Activated CD4-positive, alpha-beta memory T cell treated with anti-CD3 and anti-CD28 coated beads, Interleukin-2, amount 10 ng/mL, durations not matched to agents 7 days and 5 days (primary cell): Measurements from ENCODE around the gene NAA30. TPM values are rescaled to one million over a fixed set of nuclear protein-coding genes. Genes with fewer than 3 reads are reported as not detected.

Experiments used
- CTCF ChIA-PET: fragments of 350-600 bp; sonication (Branson Sonifier 250); formaldehyde crosslinking; loops from one replicate; lab custom pipeline; 2021; ENCODE audit warnings: antibody characterized with exemption, inconsistent platforms; lab: Charles Lee
- POLR2A ChIA-PET: fragments of 350-600 bp; sonication (Branson Sonifier 250); formaldehyde crosslinking; loops from one replicate; lab custom pipeline; 2021; ENCODE audit warnings: antibody characterized with exemption; lab: Charles Lee
- DNase-seq: peaks from one replicate; pipeline ENCODE4 v3.0.0-alpha.2; 2020
- H3K27ac Mint-ChIP-seq: one replicate; pipeline ENCODE4 v1.8.0; 2021; ENCODE audit warnings: mild to moderate bottlenecking, mixed read lengths
- H3K27me3 Mint-ChIP-seq: one replicate; pipeline ENCODE4 v1.8.0; 2021; ENCODE audit warnings: mixed read lengths
- H3K36me3 Mint-ChIP-seq: one replicate; pipeline ENCODE4 v1.8.0; 2021; ENCODE audit warnings: low read depth, mixed read lengths
- H3K4me1 Mint-ChIP-seq: one replicate; pipeline ENCODE4 v1.8.0; 2021; ENCODE audit warnings: mixed read lengths
- H3K4me3 Mint-ChIP-seq: one replicate; pipeline ENCODE4 v1.8.0; 2021; ENCODE audit warnings: mild to moderate bottlenecking, mixed read lengths
- H3K9me3 Mint-ChIP-seq: one replicate; pipeline ENCODE4 v1.8.0; 2021; ENCODE audit warnings: mixed read lengths
- total RNA-seq, 2 experiments: library from RNA; stranded (reverse); gene quantifications; one replicate each; pipeline ENCODE4 v1.2.3, GENCODE V29; 2021

NAA30 gene
- total RNA-seq, 2 experiments from 2014 or later, result 18.8 to 21.1 TPM

DNA sequence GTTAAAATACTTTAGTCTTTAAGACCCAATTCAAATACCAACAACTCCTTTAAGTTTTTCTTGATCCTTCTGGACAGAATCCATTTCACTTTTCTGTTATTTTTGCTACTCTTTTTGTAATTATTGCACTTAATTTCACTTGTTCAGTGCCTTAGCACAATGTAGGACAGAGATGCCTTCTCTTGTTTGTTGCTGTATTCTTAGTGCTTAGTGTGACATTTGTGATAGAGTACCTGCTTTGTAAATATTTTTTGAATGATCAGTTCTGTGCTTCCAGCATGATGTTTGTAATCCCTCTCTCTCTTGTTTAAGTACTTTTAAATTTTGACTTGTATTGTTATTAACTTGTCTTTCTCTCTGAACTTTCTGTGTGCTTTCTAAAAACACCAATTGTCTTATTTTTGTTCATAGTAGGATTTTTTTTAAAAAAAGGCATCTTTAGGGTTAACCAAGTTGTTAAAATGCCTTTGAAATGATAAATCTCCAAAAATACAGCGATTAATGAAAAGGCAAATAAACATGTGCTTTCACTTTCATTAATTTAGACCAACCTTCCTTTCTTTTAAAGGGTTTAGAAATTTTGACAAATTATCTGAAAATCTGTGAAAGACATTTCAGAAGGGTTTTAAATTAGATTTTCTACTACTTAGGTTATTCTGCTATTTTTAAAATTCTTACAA is 11.9 kb downstream of the NAA30 start:
- DNase-seq, result no peak
- peaks cover 25% of the 10 kb centered on the region for H3K4me1 Mint-ChIP-seq
- CTCF ChIA-PET, result interaction anchor here (1.2 kb wide), 1 partner anchor 13 kb away, joined by 5 read pairs; the partner anchor contains the start of gene NAA30
- H3K36me3 Mint-ChIP-seq, result peaks cover 50% of the 10 kb centered on the region
- POLR2A ChIA-PET, result interaction anchor here (4.9 kb wide), 1 partner anchor 12 kb away, joined by 47 read pairs; the partner anchor contains the start of gene NAA30
- peak overlapping the region; percentile 64 for H3K4me3 Mint-ChIP-seq
- H3K9me3 Mint-ChIP-seq, result no peaks in the 10 kb centered on the region
- H3K27ac Mint-ChIP-seq, result peak overlapping the region; percentile 44
- H3K27me3 Mint-ChIP-seq, result no peaks in the 10 kb centered on the region

DNA sequence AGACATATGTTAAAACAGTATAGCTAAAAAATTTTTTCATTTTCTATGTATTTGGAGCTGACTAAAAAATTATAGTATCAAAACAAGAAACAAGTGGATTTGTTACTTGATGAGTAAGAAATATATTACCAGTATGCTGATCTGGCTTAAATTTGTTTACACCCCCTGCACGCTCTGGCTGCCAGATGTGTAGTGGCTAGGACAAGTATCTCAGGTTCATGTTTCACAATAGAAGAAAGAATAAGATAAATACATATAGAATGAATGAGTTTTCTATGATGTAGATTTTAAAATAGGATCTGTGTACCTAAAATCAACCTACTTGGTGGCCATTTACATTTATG is 13.1 kb downstream of the NAA30 start:
- CTCF ChIA-PET, result interaction anchor here (0.6 kb wide), 1 partner anchor 704 kb away, joined by 4 read pairs; no protein-coding TSS in a partner anchor
- DNase-seq, result no peak

DNA sequence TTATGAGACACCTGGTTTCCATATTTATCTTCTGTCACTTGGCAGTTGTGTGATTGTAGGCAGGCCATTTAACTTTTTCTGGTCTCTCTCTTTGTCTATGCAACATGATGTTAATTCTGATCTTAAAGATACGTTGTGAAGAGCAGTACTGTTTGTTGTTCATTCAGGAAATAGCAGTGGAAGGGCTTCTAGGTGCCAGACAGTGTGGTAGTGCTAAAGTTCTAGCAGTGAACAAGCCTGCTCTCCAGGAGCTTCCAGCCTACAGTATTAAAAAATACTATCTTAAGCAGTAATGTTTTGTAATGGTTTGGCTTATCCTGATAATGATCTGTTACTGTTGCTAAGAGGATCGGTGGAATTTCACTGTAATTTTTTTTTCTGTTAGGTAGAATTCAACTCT is 15.2 kb downstream of the NAA30 start:
- Mint-ChIP-seq H3K27ac (no peak overlapping the region), H3K4me3 (no peak overlapping the region), H3K4me1 (peaks cover 22% of the 10 kb centered on the region), H3K27me3 (no peaks in the 10 kb centered on the region), H3K36me3 (peaks cover 64% of the 10 kb centered on the region), H3K9me3 (no peaks in the 10 kb centered on the region)
- no peak for DNase-seq
- POLR2A ChIA-PET, result interaction anchor here (1.4 kb wide), 1 partner anchor 137 kb away, joined by 3 read pairs; the partner anchor contains the start of genes AP5M1 and EXOC5
- CTCF ChIA-PET, result no interaction called here

More for the DNA sequence above, 13.1 kb downstream of the NAA30 start:
- no peak overlapping the region for H3K27ac Mint-ChIP-seq
- peaks cover 25% of the 10 kb centered on the region for H3K4me1 Mint-ChIP-seq
- POLR2A ChIA-PET, result interaction anchor here (4.9 kb wide), 1 partner anchor 13 kb away, joined by 47 read pairs; the partner anchor contains the start of gene NAA30
- no peak overlapping the region for H3K4me3 Mint-ChIP-seq
- no peaks in the 10 kb centered on the region for H3K27me3 Mint-ChIP-seq
- H3K9me3 Mint-ChIP-seq, result no peaks in the 10 kb centered on the region
- peaks cover 61% of the 10 kb centered on the region for H3K36me3 Mint-ChIP-seq

DNA sequence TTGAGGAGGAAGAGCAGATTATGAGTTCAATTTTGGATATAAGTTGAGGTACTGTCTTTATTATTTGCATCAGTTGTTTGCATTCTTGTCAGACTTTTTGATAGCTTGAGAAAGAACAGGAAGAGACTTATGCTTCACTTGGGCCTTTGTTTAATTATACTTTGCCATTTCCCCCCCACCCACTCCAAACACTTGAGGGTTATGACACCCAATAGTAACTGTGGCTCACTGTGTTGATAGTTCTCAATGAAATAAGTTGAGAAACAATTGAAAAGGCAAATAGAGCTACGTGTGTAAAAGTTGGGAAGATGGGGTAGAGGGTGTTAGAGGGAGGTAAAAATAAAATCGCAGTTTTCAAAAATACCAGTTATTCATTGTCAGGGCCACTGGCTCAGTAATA is 17.7 kb downstream of the NAA30 start:
- ChIA-PET POLR2A (interaction anchor here (2.4 kb wide), 1 partner anchor 18 kb away, joined by 8 read pairs; the partner anchor contains the start of gene NAA30), CTCF (interaction anchor here (0.9 kb wide), 1 partner anchor 8 kb away, joined by 4 read pairs; no protein-coding TSS in a partner anchor)
- Mint-ChIP-seq H3K9me3 (no peaks in the 10 kb centered on the region), H3K27me3 (no peaks in the 10 kb centered on the region), H3K27ac (no peak overlapping the region), H3K4me1 (peaks cover 10% of the 10 kb centered on the region), H3K4me3 (no peak overlapping the region), H3K36me3 (peaks cover 55% of the 10 kb centered on the region)
- no peak for DNase-seq

DNA sequence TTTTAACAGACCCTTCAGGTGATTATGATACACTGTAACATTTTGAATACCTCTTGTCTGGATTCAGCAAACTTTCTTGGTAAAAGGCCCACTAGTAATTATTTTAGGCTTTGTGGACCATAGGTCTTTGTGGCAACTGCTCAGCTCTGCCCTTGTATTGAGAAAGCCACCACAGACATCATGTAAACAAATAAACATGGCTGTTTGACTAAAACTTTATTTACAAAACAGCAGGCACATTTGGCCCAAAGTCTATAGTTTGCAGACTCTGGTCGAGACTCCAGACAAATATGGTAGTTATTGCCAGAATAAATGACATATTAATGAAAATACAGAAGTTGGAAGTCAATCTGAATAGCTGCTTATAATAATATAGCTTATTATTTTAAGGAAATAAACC is 18.2 kb downstream of the NAA30 start:
- peaks cover 53% of the 10 kb centered on the region for H3K36me3 Mint-ChIP-seq
- H3K9me3 Mint-ChIP-seq, result no peaks in the 10 kb centered on the region

DNA sequence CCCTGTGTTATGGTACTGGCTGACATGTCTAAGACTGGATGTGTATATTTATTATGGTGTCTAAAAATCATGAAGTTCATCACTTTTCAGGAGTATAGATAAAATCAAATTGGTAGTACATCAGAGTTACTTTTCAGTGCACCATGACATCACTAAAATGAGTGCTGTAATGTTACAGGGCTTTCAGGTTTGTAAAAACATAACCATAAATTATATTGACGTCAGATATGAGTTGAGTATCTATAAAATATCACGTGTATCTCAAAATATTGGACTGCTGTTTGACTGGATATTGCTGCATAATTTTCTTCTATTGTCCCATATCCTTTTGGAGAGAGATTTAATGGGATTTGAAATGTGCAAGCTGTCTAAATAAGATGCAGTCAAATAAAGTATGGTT is 22.0 kb downstream of the NAA30 start:
- ChIA-PET CTCF (no interaction called here), POLR2A (interaction anchor here (1.5 kb wide), 1 partner anchor 23 kb away, joined by 3 read pairs; no protein-coding TSS in a partner anchor)
- H3K27me3 Mint-ChIP-seq, result no peaks in the 10 kb centered on the region
- peaks cover 32% of the 10 kb centered on the region for H3K36me3 Mint-ChIP-seq
- no peaks in the 10 kb centered on the region for H3K9me3 Mint-ChIP-seq
- H3K4me3 Mint-ChIP-seq, result no peak overlapping the region
- H3K4me1 Mint-ChIP-seq, result peaks cover 2% of the 10 kb centered on the region
- no peak overlapping the region for H3K27ac Mint-ChIP-seq
- DNase-seq, result no peak

More for the DNA sequence above, 18.2 kb downstream of the NAA30 start:
- Mint-ChIP-seq H3K4me1 (peaks cover 7% of the 10 kb centered on the region), H3K27ac (no peak overlapping the region), H3K27me3 (no peaks in the 10 kb centered on the region), H3K4me3 (no peak overlapping the region)
- POLR2A ChIA-PET, result interaction anchor here (2.4 kb wide), 1 partner anchor 19 kb away, joined by 8 read pairs; the partner anchor contains the start of gene NAA30
- no peak for DNase-seq
- CTCF ChIA-PET, result interaction anchor here (0.9 kb wide), 1 partner anchor 8 kb away, joined by 4 read pairs; no protein-coding TSS in a partner anchor

DNA sequence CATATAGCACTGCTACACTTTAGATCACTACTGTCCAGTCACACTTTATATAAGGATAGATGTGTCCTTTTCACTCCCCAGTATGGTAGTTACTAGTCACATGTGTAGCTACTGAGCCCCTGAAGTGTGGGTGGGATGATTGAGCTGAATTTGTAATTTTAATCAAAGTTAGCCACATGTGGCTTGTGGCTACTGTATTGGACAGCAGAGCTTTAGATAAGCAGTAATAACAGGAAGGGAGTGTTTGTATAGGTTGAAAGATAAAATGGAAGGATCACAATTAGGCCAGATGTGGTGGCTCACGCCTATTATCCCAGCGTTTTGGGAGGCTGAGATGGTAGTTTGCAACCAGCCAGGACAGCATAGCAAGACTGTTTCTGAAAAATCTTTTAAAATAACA is 23.5 kb downstream of the NAA30 start:
- Mint-ChIP-seq H3K27ac (no peak overlapping the region), H3K9me3 (no peaks in the 10 kb centered on the region), H3K4me3 (no peak overlapping the region), H3K27me3 (no peaks in the 10 kb centered on the region), H3K4me1 (peaks cover 2% of the 10 kb centered on the region), H3K36me3 (peaks cover 20% of the 10 kb centered on the region)
- CTCF ChIA-PET, result no interaction called here
- POLR2A ChIA-PET, result no interaction called here
- no peak for DNase-seq

DNA sequence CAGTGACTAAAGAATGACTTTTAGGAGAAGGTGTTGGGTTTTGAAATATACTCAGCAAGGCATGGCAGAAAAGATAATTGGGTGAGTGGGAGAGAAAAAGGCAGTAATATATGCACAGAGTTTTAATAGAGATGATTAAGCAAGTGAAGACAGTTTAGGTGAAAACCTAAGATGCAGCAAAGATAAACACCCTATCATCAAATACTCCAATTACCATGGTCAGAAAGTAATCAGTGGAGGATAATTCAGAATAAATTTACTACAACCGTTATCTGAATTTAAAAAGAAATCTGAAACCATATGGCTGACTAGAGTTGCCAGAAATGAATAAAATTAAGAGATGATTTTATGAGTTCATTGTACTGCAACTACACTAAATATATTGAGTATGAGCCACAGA is 26.8 kb downstream of the NAA30 start:
- Mint-ChIP-seq H3K4me1 (peaks cover under 1% of the 10 kb centered on the region), H3K27ac (no peak overlapping the region), H3K36me3 (peaks cover 1% of the 10 kb centered on the region), H3K9me3 (no peaks in the 10 kb centered on the region), H3K4me3 (no peak overlapping the region), H3K27me3 (no peaks in the 10 kb centered on the region)
- ChIA-PET POLR2A (no interaction called here), CTCF (no interaction called here)
- DNase-seq, result no peak

DNA sequence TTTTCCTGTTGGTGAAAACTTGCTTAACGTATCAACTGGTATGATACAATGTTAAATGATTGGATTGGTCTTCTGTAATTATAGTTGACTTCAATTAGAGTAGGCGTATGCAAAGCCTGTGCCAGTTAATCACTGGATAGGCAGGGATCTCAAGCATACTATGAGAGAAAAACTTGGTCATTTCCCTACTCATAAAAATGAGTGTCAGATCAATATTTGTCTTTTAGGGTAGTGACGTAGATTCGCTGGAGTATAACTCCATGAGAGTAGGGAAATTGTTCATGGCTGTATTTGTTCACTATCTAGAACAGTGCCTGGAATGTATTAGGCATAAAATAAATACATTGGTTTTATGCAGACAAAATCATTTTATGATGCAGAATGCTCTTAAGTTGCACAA is 28.6 kb downstream of the NAA30 start:
- CTCF ChIA-PET, result no interaction called here

DNA sequence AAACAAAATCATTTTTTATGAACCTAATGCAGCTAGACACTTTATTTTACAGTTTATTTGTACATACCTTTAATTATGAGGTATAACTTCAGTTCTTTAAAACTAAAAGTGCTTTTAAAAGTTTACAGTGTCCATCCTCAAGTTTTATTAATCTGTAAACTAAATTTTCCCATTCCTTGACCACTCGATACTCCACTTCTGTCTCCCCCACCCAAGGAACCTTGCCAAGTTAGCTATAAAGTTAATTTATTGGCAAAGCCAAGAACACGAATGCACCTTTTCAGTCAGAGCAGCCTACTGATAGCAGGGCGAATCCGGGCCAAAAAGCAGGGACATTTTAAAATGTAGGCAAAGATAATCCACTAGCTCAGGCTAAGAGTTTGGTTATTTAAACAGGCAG is 29.6 kb downstream of the NAA30 start:
- H3K4me3 Mint-ChIP-seq, result no peak overlapping the region
- no peaks in the 10 kb centered on the region for H3K36me3 Mint-ChIP-seq
- H3K27me3 Mint-ChIP-seq, result no peaks in the 10 kb centered on the region
- CTCF ChIA-PET, result no interaction called here
- H3K4me1 Mint-ChIP-seq, result no peaks in the 10 kb centered on the region
- DNase-seq, result no peak
- no peaks in the 10 kb centered on the region for H3K9me3 Mint-ChIP-seq
- no peak overlapping the region for H3K27ac Mint-ChIP-seq
- POLR2A ChIA-PET, result no interaction called here

More for the DNA sequence above, 28.6 kb downstream of the NAA30 start:
- H3K4me1 Mint-ChIP-seq, result no peaks in the 10 kb centered on the region
- DNase-seq, result no peak
- H3K27me3 Mint-ChIP-seq, result no peaks in the 10 kb centered on the region
- H3K36me3 Mint-ChIP-seq, result no peaks in the 10 kb centered on the region
- H3K9me3 Mint-ChIP-seq, result no peaks in the 10 kb centered on the region
- H3K4me3 Mint-ChIP-seq, result no peak overlapping the region
- POLR2A ChIA-PET, result no interaction called here
- no peak overlapping the region for H3K27ac Mint-ChIP-seq

DNA sequence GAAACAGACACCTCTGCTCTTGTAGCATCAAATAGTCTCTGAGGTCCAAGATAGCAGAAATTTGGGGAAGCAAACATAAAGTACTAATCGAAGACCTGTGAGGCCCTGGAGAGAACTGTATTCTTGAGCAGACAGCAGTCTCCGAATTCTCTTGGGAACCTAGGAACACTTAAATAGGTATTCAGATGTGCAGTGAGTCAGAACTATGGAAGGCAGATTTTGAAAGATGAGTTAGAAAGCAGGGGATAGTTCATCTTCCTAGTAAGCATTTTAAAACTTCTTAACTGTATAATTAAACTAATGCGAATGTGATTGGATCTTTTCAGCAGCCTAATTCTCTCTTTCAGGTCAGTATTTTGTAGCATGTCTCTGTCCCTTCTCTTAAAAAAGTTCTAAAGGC is 30.6 kb downstream of the NAA30 start:
- Mint-ChIP-seq H3K4me3 (no peak overlapping the region), H3K27me3 (no peaks in the 10 kb centered on the region), H3K9me3 (no peaks in the 10 kb centered on the region), H3K36me3 (no peaks in the 10 kb centered on the region), H3K4me1 (no peaks in the 10 kb centered on the region), H3K27ac (no peak overlapping the region)
- DNase-seq, result no peak
- ChIA-PET POLR2A (no interaction called here), CTCF (no interaction called here)

DNA sequence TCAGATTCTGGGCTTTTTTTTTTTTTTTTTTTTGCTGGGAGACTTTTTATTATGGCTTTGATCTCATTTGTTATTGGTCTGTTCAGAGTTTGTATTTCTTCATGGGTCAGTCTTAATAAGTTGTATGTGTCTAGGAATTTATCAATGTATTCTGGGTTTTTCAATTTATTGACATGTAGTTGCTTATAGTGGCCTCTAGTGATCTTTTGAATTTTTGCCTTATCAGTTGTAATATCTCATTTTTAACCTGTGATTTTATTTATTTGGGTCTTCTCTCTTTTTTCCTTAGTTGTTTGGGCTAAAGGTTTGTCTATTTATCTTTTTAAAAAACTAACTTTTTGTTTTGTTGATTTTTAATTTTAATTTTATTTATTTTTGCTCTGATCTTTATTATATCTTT is 45.5 kb downstream of the NAA30 start:
- H3K27ac Mint-ChIP-seq, result no peak overlapping the region
- H3K4me3 Mint-ChIP-seq, result no peak overlapping the region
- H3K9me3 Mint-ChIP-seq, result no peaks in the 10 kb centered on the region
- ChIA-PET POLR2A (no interaction called here), CTCF (no interaction called here)
- no peak for DNase-seq
- H3K4me1 Mint-ChIP-seq, result no peaks in the 10 kb centered on the region
- H3K36me3 Mint-ChIP-seq, result no peaks in the 10 kb centered on the region
- H3K27me3 Mint-ChIP-seq, result peaks cover 9% of the 10 kb centered on the region

DNA sequence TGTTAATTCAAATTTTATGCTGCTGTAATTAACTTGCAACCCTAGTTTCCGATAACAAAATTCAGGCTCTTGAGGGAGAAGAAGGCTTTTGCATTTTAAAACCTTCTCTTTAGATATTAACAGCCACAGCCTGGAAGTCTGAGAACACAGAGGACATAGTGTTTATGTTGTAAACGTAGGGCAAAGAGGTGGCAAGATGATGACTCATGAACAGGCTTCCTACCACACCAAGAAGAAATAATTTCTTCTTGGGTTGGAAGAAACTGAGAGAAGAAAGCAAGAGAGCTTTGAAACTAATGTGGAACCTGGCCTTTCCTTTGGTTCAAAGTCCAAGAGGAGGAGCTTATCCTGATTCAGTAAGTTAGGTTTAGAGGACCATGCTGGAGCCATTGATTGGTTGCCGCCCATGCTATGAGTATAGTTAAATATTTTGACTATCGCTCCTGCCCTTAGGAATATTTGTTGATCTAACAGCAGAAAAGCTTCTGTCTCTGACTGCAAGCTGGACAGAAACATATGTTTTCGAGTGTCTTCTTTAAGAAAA is 71.5 kb downstream of the NAA30 start:
- Mint-ChIP-seq H3K4me1 (no peaks in the 10 kb centered on the region), H3K4me3 (no peak overlapping the region), H3K36me3 (no peaks in the 10 kb centered on the region), H3K27ac (no peak overlapping the region), H3K9me3 (no peaks in the 10 kb centered on the region), H3K27me3 (no peaks in the 10 kb centered on the region)
- no peak for DNase-seq
- ChIA-PET CTCF (no interaction called here), POLR2A (no interaction called here)
